GM10266 (cell line): ENCODE measurements around the gene SPC25.
"Not testable (repeated sequence)": the region's sequence is repeated elsewhere in the genome, so short reads cannot be mapped to it uniquely, and the experiment has no call there.

Experiments
- DNase-seq: peaks from one replicate; pipeline ENCODE4 v3.0.0; 2012; ENCODE audit errors: extremely low spot score
- TF ChIP-seq, protein P1 (sequence below): IDR thresholded peaks from 2 replicates; pipeline ENCODE4 v1.5.1; 2012; ENCODE audit warnings: mild to moderate bottlenecking, low read depth; ENCODE audit not compliant: control insufficient read depth, insufficient read depth; ENCODE audit errors: missing control alignments

SPC25 gene, protein sequence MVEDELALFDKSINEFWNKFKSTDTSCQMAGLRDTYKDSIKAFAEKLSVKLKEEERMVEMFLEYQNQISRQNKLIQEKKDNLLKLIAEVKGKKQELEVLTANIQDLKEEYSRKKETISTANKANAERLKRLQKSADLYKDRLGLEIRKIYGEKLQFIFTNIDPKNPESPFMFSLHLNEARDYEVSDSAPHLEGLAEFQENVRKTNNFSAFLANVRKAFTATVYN

DNA sequence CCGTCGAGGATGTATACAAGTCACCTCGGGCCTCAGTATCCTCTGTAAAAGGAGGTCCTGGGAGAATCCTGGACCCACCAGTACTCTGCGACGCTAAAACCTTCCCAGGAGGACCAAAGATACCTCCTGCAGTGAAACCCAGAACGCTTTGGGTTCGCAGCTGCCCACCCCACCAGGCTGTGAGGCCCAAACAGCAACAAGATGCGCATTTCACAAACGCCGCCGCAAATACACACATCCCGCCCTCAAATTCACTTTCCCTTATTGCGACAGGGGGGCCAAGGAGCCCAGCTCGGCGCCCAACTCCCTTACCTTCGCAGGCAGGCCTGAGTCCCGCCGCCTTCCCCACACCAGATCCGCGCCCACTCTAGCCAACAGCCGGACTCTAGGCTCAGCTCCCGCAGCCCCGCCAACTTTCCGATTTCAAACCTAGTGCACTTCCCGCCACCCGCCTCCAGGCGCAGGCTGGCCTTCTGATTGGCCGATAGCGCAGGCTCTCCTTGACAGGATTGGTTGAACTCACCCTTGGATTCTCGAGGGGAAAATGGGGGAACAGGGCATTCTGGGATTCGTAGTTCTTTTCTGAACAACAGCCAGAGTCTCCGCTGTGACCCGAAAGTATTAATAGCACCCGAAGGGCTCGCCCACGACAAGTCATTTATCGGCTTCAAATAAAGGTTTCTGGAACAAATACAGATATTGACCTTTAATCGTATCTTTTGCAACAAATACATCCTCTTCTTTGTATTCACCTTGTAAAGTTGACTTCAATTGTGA is at the start of gene SPC25:
Gene SPC25 (minus strand): TSS at position 425 of the 777 bp plus-strand sequence. CDS start 911 bp downstream, outside the sequence.
- TF ChIP-seq, protein P1, sequence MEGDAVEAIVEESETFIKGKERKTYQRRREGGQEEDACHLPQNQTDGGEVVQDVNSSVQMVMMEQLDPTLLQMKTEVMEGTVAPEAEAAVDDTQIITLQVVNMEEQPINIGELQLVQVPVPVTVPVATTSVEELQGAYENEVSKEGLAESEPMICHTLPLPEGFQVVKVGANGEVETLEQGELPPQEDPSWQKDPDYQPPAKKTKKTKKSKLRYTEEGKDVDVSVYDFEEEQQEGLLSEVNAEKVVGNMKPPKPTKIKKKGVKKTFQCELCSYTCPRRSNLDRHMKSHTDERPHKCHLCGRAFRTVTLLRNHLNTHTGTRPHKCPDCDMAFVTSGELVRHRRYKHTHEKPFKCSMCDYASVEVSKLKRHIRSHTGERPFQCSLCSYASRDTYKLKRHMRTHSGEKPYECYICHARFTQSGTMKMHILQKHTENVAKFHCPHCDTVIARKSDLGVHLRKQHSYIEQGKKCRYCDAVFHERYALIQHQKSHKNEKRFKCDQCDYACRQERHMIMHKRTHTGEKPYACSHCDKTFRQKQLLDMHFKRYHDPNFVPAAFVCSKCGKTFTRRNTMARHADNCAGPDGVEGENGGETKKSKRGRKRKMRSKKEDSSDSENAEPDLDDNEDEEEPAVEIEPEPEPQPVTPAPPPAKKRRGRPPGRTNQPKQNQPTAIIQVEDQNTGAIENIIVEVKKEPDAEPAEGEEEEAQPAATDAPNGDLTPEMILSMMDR: no peak

DNA sequence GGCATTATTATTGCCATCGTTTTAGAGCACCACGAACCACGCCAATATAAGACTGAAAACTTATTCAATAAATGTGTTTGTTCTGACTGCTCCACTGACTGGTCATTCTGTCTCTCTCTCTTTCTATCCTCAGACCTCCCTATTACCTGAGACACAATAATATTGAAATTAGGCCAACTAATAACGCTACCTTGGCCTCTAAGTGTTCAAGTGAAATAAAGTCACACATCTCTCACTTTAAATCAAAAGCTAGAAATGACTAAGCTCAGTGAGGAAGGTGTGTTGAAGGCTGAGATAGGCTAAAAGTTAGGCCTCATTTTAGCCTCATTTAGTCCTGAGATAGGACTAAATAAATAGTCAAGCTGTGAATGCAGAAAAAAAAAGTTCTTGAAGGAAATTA is 49.7 kb upstream of the SPC25 start:
- DNase-seq: no peak
- TF ChIP-seq, protein P1: no peak

More for the DNA sequence above, at the start of gene SPC25:
- peak; percentile 91 for DNase-seq

DNA sequence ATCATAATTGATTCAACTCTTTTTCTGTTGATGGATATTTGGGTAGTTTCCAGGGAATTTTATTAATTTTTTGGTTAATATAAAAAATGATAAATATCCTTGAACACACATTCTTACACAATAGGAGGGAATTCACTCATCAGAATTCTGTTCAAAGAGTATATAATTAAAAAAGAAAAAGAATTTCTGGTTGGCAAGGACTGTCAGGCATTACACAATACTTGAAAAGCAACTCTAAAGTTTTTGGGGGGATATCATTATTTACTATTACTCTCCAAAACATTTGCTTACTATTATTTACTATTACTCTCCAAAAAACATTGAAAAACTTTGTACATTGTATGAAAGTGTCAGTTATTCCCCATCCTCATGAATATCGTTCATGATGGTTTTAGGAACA is 48.8 kb upstream of the SPC25 start:
- DNase-seq: no peak
- TF ChIP-seq, protein P1: no peak

DNA sequence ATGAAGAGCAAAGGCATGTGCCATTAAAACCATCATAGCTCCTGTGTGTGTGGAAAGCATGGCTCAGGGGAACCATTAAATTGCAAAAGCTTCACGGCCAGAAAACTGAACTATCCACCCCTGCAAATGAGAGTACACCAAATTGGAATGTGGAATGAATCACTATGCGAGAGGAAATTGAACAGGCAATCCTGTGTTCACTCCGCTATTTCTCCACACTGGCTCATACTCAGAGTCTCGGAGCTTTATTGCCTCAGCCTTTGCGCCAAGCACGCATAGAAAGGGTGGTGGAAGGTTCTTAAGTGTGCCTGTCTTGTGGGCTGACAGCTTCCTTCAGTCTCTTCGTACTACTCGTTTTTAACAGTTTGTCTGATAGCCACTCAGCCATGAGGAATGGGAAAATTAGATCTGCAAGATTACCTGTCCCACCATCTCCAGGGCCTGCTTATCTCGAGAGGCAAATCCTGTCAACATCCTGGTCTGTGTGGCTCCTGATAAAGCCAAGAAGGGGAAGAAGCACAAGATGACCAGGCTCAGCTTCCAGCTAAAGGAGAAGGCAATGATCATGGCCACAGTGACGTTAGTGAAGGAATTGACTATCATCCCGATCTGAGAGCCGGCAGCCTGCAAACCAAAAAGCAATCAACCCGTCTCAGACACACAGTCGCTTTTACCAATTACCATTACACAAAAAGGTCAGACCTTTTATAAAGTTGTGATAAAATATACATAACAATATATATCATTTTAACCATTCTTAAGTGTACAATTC is 45.8 kb upstream of the SPC25 start:
- DNase-seq: no peak
- TF ChIP-seq, protein P1: no peak

DNA sequence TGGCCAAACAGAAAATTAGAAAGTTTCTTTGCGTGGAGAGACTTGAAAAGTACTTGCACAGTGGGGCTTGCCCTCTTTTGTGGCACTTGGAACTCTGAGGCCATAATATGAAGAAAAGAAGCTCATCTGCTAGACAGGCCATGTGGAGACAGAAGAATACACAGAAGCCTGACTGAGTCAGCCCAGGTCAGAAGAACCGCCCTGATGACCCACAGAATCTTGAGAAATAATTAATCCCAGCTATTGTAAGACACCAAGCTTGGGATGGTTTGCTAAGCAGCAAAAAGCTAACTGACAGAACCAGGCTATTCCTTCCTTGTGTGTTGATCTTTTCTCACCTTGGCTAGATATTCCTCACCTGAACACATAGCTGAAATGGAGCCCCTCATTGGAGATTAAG is 44.6 kb upstream of the SPC25 start:
- no peak for DNase-seq
- TF ChIP-seq, protein P1: no peak

DNA sequence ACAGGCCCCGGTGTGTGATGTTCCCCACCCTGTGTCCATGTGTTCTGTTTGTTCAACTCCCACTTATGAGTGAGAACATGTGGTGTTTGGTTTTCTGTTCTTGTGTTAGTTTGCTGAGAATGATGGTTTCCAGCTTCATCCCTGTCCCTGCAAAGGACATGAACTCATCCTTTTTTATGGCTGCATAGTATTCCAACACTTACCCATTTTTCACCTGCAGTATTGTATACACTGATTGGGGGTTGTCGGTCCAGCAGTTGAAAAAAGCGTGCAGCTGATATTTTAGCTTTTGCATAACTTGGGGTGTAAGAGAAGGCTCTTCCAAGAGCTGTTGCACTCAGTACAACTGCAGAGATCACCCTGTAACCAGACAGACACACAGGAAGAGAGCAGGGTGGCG is 41.9 kb upstream of the SPC25 start:
- not testable (repeated sequence) for DNase-seq

DNA sequence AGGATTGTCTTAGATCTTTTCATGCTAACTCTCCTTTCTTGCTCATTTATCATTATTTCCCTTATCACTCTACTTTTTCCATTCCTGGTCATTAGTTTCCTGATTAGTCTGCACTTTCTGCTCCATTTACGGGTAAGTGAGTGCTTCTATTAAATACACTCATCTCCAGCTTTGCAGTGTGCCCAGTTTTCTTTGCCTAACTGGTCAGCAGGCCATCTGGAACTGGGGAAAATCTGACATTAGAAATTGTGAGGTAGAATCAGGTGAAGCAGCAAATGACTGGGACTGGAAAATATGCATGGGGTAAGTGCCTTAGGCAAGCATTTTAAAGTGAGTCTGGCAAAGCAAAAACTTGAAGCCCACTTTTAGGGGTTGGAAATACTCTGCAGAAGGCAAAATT is 40.0 kb upstream of the SPC25 start:
- TF ChIP-seq, protein P1: no peak
- DNase-seq: no peak
